HepG2 (cell line): ENCODE measurements around the gene SYP. TPM values are rescaled to one million over a fixed set of nuclear protein-coding genes. Genes with fewer than 3 reads are reported as not detected.

Source experiments
- AHR ChIP-seq: IDR thresholded peaks from 2 replicates; pipeline ENCODE4 v1.6.1; 2018; ENCODE audit warnings: missing genetic modification reagents, missing compliant biosample characterization
- ARNT ChIP-seq: fragments of 450-650 bp; IDR thresholded peaks from 2 replicates; pipeline ENCODE4 v1.6.1; 2017
- CCDC6 ChIP-seq: sonication (generic); formaldehyde crosslinking; IDR thresholded peaks from 2 replicates; pipeline ENCODE4 v1.8.1; 2022; ENCODE audit warnings: mild to moderate bottlenecking, missing genetic modification reagents, moderate library complexity
- CENPT ChIP-seq: sonication (generic); formaldehyde crosslinking; IDR thresholded peaks from 2 replicates; pipeline ENCODE4 v1.8.0; 2022; ENCODE audit warnings: low read depth, mild to moderate bottlenecking, moderate library complexity, missing genetic modification reagents
- FOSL2 ChIP-seq: sonication (generic); formaldehyde crosslinking; IDR thresholded peaks from 2 replicates; pipeline ENCODE4 v1.4.0; 2020; ENCODE audit warnings: missing genetic modification reagents
- LCORL ChIP-seq, 2 experiments: fragments of 450-650 bp in 1 of 2; sonication (generic) in 1 of 2; formaldehyde crosslinking in 1 of 2; IDR thresholded peaks; 2 replicates each; pipeline versions ENCODE4 v1.5.0 to v1.6.1; 2017 to 2020; ENCODE audit warnings: antibody characterized with exemption in 1 of 2, missing genetic modification reagents in 1 of 2
- MTF1 ChIP-seq: sonication (generic); formaldehyde crosslinking; IDR thresholded peaks from 2 replicates; pipeline ENCODE4 v1.5.0; 2020; ENCODE audit warnings: missing genetic modification reagents
- MXD4 ChIP-seq: IDR thresholded peaks from 2 replicates; pipeline ENCODE4 v1.6.1; 2016; ENCODE audit warnings: mild to moderate bottlenecking, missing biosample characterization, missing genetic modification reagents
- POLR2AphosphoS2 ChIP-seq: IDR thresholded peaks from 2 replicates; pipeline ENCODE4 v1.6.1; 2011; ENCODE audit warnings: low read depth, low read length, improper control_type of control experiment
- RNF2 ChIP-seq: fragments of 450-650 bp; conservative IDR thresholded peaks from 2 replicates; pipeline ENCODE4 v1.6.1; 2016; ENCODE audit warnings: low read depth
- RXRB ChIP-seq: IDR thresholded peaks from 2 replicates; pipeline ENCODE4 v1.6.1; 2016; ENCODE audit warnings: borderline replicate concordance, missing genetic modification reagents, missing compliant biosample characterization
- SALL1 ChIP-seq: sonication (generic); formaldehyde crosslinking; IDR thresholded peaks from 2 replicates; pipeline ENCODE4 v1.8.0; 2022; ENCODE audit warnings: mild to moderate bottlenecking, missing genetic modification reagents
- SNAPC2 ChIP-seq: sonication (generic); formaldehyde crosslinking; IDR thresholded peaks from 2 replicates; pipeline ENCODE4 v1.8.1; 2022; ENCODE audit warnings: mild to moderate bottlenecking, missing genetic modification reagents
- STAG1 ChIP-seq: sonication (generic); formaldehyde crosslinking; IDR thresholded peaks from 2 replicates; pipeline ENCODE4 v1.4.0; 2020; ENCODE audit warnings: missing genetic modification reagents
- TEAD2 ChIP-seq: sonication (generic); formaldehyde crosslinking; IDR thresholded peaks from 2 replicates; pipeline ENCODE4 v1.9.0; 2021; ENCODE audit warnings: missing genetic modification reagents
- THRA ChIP-seq: sonication (generic); formaldehyde crosslinking; IDR thresholded peaks from 2 replicates; pipeline ENCODE4 v1.4.0; 2020; ENCODE audit warnings: missing genetic modification reagents, borderline replicate concordance
- ZBTB38 ChIP-seq: sonication (generic); formaldehyde crosslinking; IDR thresholded peaks from 2 replicates; pipeline ENCODE4 v1.5.1; 2020; ENCODE audit warnings: mild to moderate bottlenecking, missing genetic modification reagents
- ZFY ChIP-seq: sonication (generic); formaldehyde crosslinking; IDR thresholded peaks from 2 replicates; pipeline ENCODE4 v1.4.0; 2020; ENCODE audit warnings: missing genetic modification reagents
- ZNF292 ChIP-seq: sonication (generic); formaldehyde crosslinking; IDR thresholded peaks from 2 replicates; pipeline ENCODE4 v1.8.1; 2022; ENCODE audit warnings: mild to moderate bottlenecking, low read depth, missing genetic modification reagents, borderline replicate concordance
- ZNF570 ChIP-seq: sonication (generic); formaldehyde crosslinking; IDR thresholded peaks from 2 replicates; pipeline ENCODE4 v1.4.0; 2020; ENCODE audit warnings: mild to moderate bottlenecking, missing genetic modification reagents, borderline replicate concordance
- polyA plus RNA-seq, 8 experiments: library from polyadenylated mRNA; depleted of rRNA in 3 of 8; stranded (reverse) in 7 of 8; unstranded in 1 of 8; fragments of >200 nt; fragmentation: Illumina TruSeq in 4 of 8; extraction: Trizol in 4 of 8; gene quantifications; 2 replicates each; pipeline versions ENCODE4 v1.2.1 to v1.2.3, GENCODE V29; 2011 to 2016; ENCODE audit warnings: low read depth in 4 of 8, missing spikeins in 1 of 8, mixed read lengths in 1 of 8; ENCODE audit not compliant: insufficient read depth in 1 of 8
- total RNA-seq, 5 experiments: library from RNA; depleted of rRNA; stranded (reverse); fragments of >200 nt; fragmentation: Illumina TruSeq; extraction: Trizol; gene quantifications; 2 replicates each; pipeline ENCODE4 v1.2.3, GENCODE V29; 2016; ENCODE audit warnings: low read depth in 1 of 5
- TF ChIP-seq, protein P1 (sequence below): sonication (generic); formaldehyde crosslinking; IDR thresholded peaks from 2 replicates; pipeline ENCODE4 v1.4.0; 2020; ENCODE audit warnings: mild to moderate bottlenecking, missing genetic modification reagents
- TF ChIP-seq, protein P2 (sequence below): sonication (generic); formaldehyde crosslinking; IDR thresholded peaks from 2 replicates; pipeline ENCODE4 v1.5.0; 2020; ENCODE audit warnings: mild to moderate bottlenecking, missing genetic modification reagents, moderate library complexity

Gene SYP
- total and polyA plus RNA-seq, 2 of the 13 experiments (the other 11 are each of a cell fraction or from before 2014, with no cell fraction given) = 2.0 to 2.5 TPM

DNA sequence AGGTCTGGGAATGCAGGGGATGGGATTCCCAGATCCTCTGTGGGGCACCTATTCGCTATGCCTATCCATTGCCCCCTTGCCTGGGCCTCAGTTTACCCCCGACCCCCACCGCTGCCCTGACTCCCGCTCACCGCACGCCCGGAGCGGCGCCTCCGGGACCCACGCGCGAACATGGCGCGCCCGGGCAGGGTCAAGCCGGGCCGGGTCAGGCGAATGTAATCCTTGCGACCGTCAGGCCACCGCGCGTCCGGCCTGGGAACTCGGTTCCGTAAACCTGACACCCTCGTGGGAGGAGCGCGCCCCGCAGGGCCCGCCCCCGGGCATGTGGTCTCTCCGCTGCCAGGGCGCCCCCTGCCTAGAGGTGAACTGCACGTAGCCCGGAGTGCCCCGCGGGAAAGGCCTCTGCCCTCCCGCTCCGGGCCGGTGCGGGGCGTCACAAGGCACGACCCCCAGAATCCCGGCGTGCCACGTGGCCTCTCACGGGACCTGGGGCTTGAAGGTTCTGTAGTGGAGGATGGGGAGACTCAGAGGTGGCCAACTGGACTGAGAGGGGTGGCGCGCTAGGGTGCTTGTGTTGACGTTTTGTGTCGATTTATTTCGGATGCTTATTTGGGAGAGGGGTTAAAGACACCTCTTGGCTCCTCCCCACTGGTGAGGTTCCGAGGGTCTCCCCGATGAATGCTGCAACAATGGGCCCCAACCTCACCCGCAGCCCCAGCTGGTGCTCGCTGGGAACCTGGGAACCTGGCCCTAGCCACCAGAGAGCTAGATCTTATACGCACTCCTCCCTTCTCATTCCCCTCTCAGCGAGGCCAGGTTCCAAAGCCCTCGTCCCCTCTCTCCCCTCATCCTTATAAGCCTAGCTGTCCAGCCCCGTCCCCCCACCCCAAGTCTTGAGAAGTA, 13.6 kb downstream of the SYP start, which contains the start of gene PRICKLE3 (continued):
- TF ChIP-seq MXD4 = 0 out of 2 replicates have a peak, but pooled peaks have one; percentile 54
- TF ChIP-seq FOSL2 = peak; percentile 7; the same call in 1 of the 2 replicates
- TF ChIP-seq, protein P1, sequence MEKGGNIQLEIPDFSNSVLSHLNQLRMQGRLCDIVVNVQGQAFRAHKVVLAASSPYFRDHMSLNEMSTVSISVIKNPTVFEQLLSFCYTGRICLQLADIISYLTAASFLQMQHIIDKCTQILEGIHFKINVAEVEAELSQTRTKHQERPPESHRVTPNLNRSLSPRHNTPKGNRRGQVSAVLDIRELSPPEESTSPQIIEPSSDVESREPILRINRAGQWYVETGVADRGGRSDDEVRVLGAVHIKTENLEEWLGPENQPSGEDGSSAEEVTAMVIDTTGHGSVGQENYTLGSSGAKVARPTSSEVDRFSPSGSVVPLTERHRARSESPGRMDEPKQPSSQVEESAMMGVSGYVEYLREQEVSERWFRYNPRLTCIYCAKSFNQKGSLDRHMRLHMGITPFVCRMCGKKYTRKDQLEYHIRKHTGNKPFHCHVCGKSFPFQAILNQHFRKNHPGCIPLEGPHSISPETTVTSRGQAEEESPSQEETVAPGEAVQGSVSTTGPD (CRISPR knock-in tag) = no peak
- peak; percentile 67; the same call in 1 of the 2 replicates for TF ChIP-seq ZFY (CRISPR knock-in tag)
- TF ChIP-seq RNF2 = no peak
- TF ChIP-seq TEAD2 (CRISPR knock-in tag) = no peak
- TF ChIP-seq ZNF292 (CRISPR knock-in tag) = no peak
- 0 out of 2 replicates have a peak, but pooled peaks have one; percentile 61 for TF ChIP-seq CCDC6
- TF ChIP-seq LCORL (IDR thresholded peaks at IDR 0.05) = no peak
- TF ChIP-seq LCORL (CRISPR knock-in tag; IDR thresholded peaks at IDR 0.05) = no peak
- peak; percentile 49 for TF ChIP-seq THRA (CRISPR knock-in tag)
- TF ChIP-seq CENPT = no peak
- TF ChIP-seq SALL1 (CRISPR knock-in tag) = peak; percentile 63
- TF ChIP-seq RXRB (CRISPR knock-in tag) = no peak; the same call in 1 of the 2 replicates
- TF ChIP-seq POLR2AphosphoS2 = no peak
- no peak for TF ChIP-seq MTF1 (CRISPR knock-in tag)
- TF ChIP-seq ZBTB38 (CRISPR knock-in tag) = peak; percentile 88
- no peak for TF ChIP-seq SNAPC2 (CRISPR knock-in tag)
- peak; percentile 46 for TF ChIP-seq STAG1 (CRISPR knock-in tag)
- TF ChIP-seq ARNT = no peak
- TF ChIP-seq AHR (CRISPR knock-in tag) = 0 out of 2 replicates have a peak, but pooled peaks have one; percentile 34
- TF ChIP-seq, protein P2, sequence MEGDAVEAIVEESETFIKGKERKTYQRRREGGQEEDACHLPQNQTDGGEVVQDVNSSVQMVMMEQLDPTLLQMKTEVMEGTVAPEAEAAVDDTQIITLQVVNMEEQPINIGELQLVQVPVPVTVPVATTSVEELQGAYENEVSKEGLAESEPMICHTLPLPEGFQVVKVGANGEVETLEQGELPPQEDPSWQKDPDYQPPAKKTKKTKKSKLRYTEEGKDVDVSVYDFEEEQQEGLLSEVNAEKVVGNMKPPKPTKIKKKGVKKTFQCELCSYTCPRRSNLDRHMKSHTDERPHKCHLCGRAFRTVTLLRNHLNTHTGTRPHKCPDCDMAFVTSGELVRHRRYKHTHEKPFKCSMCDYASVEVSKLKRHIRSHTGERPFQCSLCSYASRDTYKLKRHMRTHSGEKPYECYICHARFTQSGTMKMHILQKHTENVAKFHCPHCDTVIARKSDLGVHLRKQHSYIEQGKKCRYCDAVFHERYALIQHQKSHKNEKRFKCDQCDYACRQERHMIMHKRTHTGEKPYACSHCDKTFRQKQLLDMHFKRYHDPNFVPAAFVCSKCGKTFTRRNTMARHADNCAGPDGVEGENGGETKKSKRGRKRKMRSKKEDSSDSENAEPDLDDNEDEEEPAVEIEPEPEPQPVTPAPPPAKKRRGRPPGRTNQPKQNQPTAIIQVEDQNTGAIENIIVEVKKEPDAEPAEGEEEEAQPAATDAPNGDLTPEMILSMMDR = peak; percentile 84
- no peak for TF ChIP-seq ZNF570 (CRISPR knock-in tag)
